Measurements from ENCODE around the gene SMYD3. TPM values are rescaled to one million over a fixed set of nuclear protein-coding genes. Genes with fewer than 3 reads are reported as not detected.
"Not testable (repeated sequence)": the region's sequence is repeated elsewhere in the genome, so short reads cannot be mapped to it uniquely, and the experiment has no call there.

Gene SMYD3
- total RNA-seq, 1 experiment from 2014 or later = 29.6 TPM

DNA sequence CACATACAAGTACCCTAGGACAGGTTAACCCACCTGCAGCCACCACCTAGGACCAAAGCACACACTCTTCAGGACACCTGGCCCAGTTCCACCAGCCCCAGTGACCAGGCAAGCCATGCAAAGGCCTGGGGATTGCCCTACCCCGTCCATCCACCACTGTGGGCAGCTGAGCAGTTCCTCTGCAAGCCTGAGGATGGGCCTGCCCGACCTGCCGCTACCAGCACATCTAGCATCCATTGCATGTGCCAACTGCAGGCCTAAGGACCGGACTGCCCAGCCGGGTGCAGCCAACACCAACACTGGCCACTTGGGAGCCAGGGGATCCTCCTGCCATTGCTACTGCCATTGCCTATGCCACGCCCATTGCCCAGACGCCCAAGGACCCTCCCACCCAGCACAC lies 558.3 kb downstream of the SMYD3 start:
- intact Hi-C loops (cut with micrococcal nuclease; ENCODE audit: unreplicated experiment) = no loop called here
- POLR2A ChIA-PET (ENCODE audit: unreplicated experiment) = no interaction called here
- no peaks in the 10 kb centered on the region for H3K9me2 ChIP-seq (ENCODE audit: insufficient read depth)
- no peaks in the 10 kb centered on the region for H4K20me1 ChIP-seq (ENCODE audit: insufficient read depth)
- H3K36me3 ChIP-seq (ENCODE audit: low read depth) = no peaks in the 10 kb centered on the region
- H3K79me2 ChIP-seq (ENCODE audit: low read depth) = no peaks in the 10 kb centered on the region
- no peak overlapping the region for H3K4me2 ChIP-seq
- CTCF ChIA-PET = no interaction called here
- DNase-seq = no peak
- H3K4me3 ChIP-seq = no peak overlapping the region
- H3K27me3 ChIP-seq (ENCODE audit: insufficient read depth, low read depth) = no peaks in the 10 kb centered on the region
- no TSS peak for BruUV-seq (replicated peaks)
- H3K27ac ChIP-seq = no peak overlapping the region
- H3F3A ChIP-seq (ENCODE audit: insufficient read depth, low read depth) = no peaks in the 10 kb centered on the region
- no peaks in the 10 kb centered on the region for H3K9me3 ChIP-seq (ENCODE audit: insufficient read depth, low read depth)
- TF ChIP-seq, protein P1, sequence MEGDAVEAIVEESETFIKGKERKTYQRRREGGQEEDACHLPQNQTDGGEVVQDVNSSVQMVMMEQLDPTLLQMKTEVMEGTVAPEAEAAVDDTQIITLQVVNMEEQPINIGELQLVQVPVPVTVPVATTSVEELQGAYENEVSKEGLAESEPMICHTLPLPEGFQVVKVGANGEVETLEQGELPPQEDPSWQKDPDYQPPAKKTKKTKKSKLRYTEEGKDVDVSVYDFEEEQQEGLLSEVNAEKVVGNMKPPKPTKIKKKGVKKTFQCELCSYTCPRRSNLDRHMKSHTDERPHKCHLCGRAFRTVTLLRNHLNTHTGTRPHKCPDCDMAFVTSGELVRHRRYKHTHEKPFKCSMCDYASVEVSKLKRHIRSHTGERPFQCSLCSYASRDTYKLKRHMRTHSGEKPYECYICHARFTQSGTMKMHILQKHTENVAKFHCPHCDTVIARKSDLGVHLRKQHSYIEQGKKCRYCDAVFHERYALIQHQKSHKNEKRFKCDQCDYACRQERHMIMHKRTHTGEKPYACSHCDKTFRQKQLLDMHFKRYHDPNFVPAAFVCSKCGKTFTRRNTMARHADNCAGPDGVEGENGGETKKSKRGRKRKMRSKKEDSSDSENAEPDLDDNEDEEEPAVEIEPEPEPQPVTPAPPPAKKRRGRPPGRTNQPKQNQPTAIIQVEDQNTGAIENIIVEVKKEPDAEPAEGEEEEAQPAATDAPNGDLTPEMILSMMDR (conservative IDR thresholded peaks at IDR 0.05) = no peak
- no peak for TF ChIP-seq EZH2 (IDR thresholded peaks at IDR 0.05; ENCODE audit: low read depth)
- no peaks in the 10 kb centered on the region for H3K4me1 ChIP-seq (replicated peaks; ENCODE audit: insufficient read depth)
- no peak overlapping the region for H2AFZ ChIP-seq

DNA sequence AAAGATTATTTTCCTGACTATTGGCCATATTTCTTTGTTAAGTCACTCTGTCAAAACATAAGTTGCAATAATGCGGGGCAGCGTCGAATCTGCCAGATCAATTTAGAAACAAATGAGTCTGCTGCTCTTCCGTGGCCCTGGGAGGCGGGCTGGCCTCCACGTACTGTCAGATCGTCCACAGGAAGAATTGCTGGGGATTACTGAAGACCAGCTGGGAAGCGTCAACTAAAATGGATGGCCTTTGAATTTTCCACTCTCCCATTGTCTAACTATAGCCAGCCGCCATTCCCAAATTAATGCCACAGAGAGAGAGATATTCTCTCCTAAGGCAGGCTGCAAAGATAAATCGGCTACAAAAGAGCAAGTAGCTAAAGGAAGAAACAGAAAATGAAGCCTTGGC lies 560.2 kb downstream of the SMYD3 start:
- Histone ChIP-seq H3K4me3 (no peak overlapping the region), H3K27ac (no peak overlapping the region), H3K4me2 (no peak overlapping the region), H3F3A (ENCODE audit: insufficient read depth, low read depth) (no peaks in the 10 kb centered on the region), H3K4me1 (replicated peaks; ENCODE audit: insufficient read depth) (no peaks in the 10 kb centered on the region), H3K36me3 (ENCODE audit: low read depth) (no peaks in the 10 kb centered on the region), H2AFZ (no peak overlapping the region), H4K20me1 (ENCODE audit: insufficient read depth) (no peaks in the 10 kb centered on the region), H3K27me3 (ENCODE audit: insufficient read depth, low read depth) (no peaks in the 10 kb centered on the region), H3K9me3 (ENCODE audit: insufficient read depth, low read depth) (no peaks in the 10 kb centered on the region), H3K9me2 (ENCODE audit: insufficient read depth) (no peaks in the 10 kb centered on the region), H3K79me2 (ENCODE audit: low read depth) (no peaks in the 10 kb centered on the region)
- DNase-seq = no peak
- intact Hi-C loops (cut with micrococcal nuclease; ENCODE audit: unreplicated experiment) = no loop called here
- POLR2A ChIA-PET (ENCODE audit: unreplicated experiment) = interaction anchor here (0.7 kb wide), 1 partner anchor 474 kb away, joined by 3 read pairs; no protein-coding TSS in a partner anchor
- no TSS peak for BruUV-seq (replicated peaks)
- CTCF ChIA-PET = no interaction called here
- TF ChIP-seq, protein P1 (conservative IDR thresholded peaks at IDR 0.05) = no peak
- TF ChIP-seq EZH2 (IDR thresholded peaks at IDR 0.05; ENCODE audit: low read depth) = no peak

DNA sequence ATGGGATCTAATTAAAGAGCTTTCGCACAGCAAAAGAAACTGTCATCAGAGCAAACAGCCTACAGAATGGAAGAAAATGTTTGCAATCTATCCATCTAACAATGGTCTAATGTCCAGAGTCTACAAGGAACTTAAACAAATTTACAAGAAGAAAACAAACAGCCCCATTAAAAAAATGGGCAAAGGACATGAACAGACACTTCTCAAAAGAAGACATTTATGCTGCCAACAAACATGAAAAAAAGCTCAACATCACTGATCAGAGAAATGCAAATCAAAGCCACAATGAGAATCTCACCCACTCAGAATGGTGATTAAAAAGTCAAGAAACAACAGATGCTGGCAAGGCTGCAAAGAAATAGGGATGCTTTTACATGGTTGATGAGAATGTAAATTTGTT lies 561.9 kb downstream of the SMYD3 start:
- CTCF ChIA-PET, H3K27ac ChIP-seq: not testable (repeated sequence)

DNA sequence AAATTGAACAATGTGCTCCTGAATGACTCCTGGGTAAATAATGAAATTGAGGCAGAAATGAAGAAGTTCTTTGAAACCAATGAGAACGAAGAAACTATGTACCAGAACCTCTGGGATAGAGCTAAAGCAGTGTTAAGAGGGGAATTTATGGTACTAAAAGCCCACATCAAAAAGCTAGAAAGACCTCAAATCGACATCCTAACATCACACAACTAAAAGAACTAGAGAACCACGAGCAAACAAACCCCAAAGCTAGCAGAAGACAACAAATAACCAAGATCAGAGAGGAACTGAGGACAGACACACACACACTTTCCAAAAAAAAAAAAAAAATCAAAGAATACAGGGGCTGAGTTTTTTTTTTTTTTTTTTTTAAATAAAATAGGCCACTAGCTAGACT lies 564.2 kb downstream of the SMYD3 start:
- no TSS peak for BruUV-seq (replicated peaks)
- TF ChIP-seq, protein P1 (conservative IDR thresholded peaks at IDR 0.05) = no peak
- no peak for TF ChIP-seq EZH2 (IDR thresholded peaks at IDR 0.05; ENCODE audit: low read depth)
- Histone ChIP-seq H3K9me3 (ENCODE audit: insufficient read depth, low read depth) (no peaks in the 10 kb centered on the region), H3K4me2 (no peak overlapping the region), H3K36me3 (ENCODE audit: low read depth) (no peaks in the 10 kb centered on the region), H3F3A (ENCODE audit: insufficient read depth, low read depth) (no peaks in the 10 kb centered on the region), H4K20me1 (ENCODE audit: insufficient read depth) (no peaks in the 10 kb centered on the region), H3K9me2 (ENCODE audit: insufficient read depth) (no peaks in the 10 kb centered on the region), H3K27me3 (ENCODE audit: insufficient read depth, low read depth) (no peaks in the 10 kb centered on the region), H3K79me2 (ENCODE audit: low read depth) (no peaks in the 10 kb centered on the region), H3K4me3 (no peak overlapping the region), H3K4me1 (replicated peaks; ENCODE audit: insufficient read depth) (no peaks in the 10 kb centered on the region), H3K27ac (no peak overlapping the region), H2AFZ (no peak overlapping the region)
- ChIA-PET POLR2A (ENCODE audit: unreplicated experiment) (no interaction called here), CTCF (no interaction called here)
- DNase-seq = no peak
- intact Hi-C loops (cut with micrococcal nuclease; ENCODE audit: unreplicated experiment) = no loop called here

More for the DNA sequence above, 561.9 kb downstream of the SMYD3 start:
- H3K4me3 ChIP-seq; H3K9me3 ChIP-seq (ENCODE audit: insufficient read depth, low read depth); H3K27me3 ChIP-seq (ENCODE audit: insufficient read depth, low read depth); H3K9me2 ChIP-seq (ENCODE audit: insufficient read depth); DNase-seq; H2AFZ ChIP-seq; H3K36me3 ChIP-seq (ENCODE audit: low read depth); BruUV-seq (replicated peaks); POLR2A ChIA-PET (ENCODE audit: unreplicated experiment); intact Hi-C loops (cut with micrococcal nuclease; ENCODE audit: unreplicated experiment); H3K4me1 ChIP-seq (replicated peaks; ENCODE audit: insufficient read depth); H4K20me1 ChIP-seq (ENCODE audit: insufficient read depth); H3K79me2 ChIP-seq (ENCODE audit: low read depth); H3K4me2 ChIP-seq; H3F3A ChIP-seq (ENCODE audit: insufficient read depth, low read depth): not testable (repeated sequence)

DNA sequence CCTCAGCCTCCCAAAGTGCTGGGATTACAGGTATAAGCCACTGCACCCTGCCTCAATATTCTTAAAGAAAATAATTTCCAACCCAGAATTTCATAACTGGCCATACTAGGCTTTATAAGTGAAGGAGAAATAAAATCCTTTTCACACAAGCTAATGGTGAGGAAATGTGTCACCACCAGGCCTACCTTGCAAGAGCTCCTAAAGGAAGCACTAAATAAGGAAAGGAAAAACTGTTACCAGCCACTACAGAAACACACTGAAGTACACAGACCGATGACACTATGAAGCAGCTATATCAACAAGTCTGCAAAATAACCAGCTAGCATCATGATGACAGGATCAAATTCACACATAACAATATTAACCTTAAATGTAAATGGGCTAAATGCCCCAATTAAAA lies 565.3 kb downstream of the SMYD3 start:
- DNase-seq; H3K27ac ChIP-seq; H3K9me3 ChIP-seq (ENCODE audit: insufficient read depth, low read depth); CTCF ChIA-PET; H3K27me3 ChIP-seq (ENCODE audit: insufficient read depth, low read depth); BruUV-seq (replicated peaks); H3K36me3 ChIP-seq (ENCODE audit: low read depth); H2AFZ ChIP-seq; POLR2A ChIA-PET (ENCODE audit: unreplicated experiment); H3K79me2 ChIP-seq (ENCODE audit: low read depth); H3K4me3 ChIP-seq; H3F3A ChIP-seq (ENCODE audit: insufficient read depth, low read depth); H3K4me2 ChIP-seq; H3K4me1 ChIP-seq (replicated peaks; ENCODE audit: insufficient read depth); intact Hi-C loops (cut with micrococcal nuclease; ENCODE audit: unreplicated experiment); H3K9me2 ChIP-seq (ENCODE audit: insufficient read depth); H4K20me1 ChIP-seq (ENCODE audit: insufficient read depth): not testable (repeated sequence)
